Measurements from ENCODE around the gene COL15A1.
A peak's percentile ranks its signal among the peaks of the same experiment; 100 is the strongest.

Gene COL15A1

DNA sequence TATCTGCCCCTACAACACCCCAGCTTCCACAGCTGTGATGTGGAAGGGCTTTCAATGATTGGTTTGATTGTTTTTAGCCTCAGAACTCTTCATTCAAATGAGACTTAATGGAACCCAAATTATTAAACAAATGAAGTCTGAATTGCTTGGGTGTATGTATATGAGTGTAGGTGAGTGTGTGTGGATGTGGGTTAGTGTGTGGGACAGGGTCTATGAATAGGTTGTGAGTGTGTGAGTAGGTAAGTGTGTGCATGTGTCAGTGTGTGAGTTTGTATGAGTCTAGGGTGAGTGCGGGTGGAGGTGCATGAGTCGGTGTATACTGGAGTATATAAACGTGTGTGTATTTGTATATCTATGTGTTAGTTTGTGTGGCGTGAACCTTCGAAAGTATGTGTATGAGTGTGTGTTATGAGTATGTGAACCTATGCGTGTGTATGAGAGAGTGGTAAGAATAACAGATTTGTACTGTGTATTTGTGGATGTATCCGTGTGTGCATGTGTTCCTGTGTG, 26.9 kb downstream of the COL15A1 start:
- Histone ChIP-seq H3K4me3 (ENCODE audit: low read length) (no peak overlapping the region), H3K9ac (ENCODE audit: low read length) (no peak overlapping the region), H3K4me1 (ENCODE audit: control insufficient read depth, insufficient read depth, low read length) (peaks cover 69% of the 10 kb centered on the region), H3K27me3 (ENCODE audit: control insufficient read depth, insufficient read depth, low read length) (peaks cover 5% of the 10 kb centered on the region), H3K27ac (ENCODE audit: low read depth, low read length) (peak overlapping the region; percentile 85), H3K36me3 (ENCODE audit: control insufficient read depth, insufficient read depth, low read length) (no peaks in the 10 kb centered on the region)

DNA sequence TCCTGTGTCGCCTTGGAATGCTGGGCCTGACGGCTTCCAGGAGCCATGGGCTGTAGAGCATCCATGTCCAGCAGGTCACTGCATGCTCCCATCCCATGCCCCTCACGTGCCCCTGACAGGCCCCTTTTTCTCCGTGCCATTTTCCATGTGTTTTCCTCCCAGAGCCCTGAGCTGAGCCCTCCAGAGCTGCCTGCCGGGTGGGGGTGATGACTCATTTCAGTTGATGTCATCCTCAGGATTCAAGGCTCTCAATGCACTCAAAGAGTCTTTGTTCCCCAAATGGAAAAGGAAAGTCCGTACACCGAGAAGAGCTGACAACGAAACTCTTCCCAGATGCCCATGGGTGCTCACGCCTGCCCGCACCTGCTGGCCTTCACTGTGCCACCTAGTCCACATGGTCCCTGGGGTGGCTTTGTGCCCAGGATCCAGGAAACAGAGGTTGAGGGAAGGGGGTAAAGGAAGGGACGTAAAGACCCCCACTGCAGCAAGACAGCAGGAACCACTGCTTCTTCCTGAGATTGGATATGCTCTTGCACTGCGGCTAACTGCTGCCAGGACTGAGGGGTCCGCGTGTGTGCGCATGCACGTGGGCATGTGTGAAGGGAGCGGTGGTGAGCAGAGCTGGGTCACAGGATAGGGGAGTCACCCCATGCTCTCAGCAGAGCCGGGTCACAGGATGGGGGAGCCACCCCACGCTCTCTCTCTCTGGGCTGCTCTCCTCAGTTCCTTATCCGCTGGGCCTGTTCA, 27.6 kb downstream of the COL15A1 start:
- Histone ChIP-seq H3K9ac (ENCODE audit: low read length) (no peak overlapping the region), H3K4me3 (ENCODE audit: low read length) (no peak overlapping the region), H3K27ac (ENCODE audit: low read depth, low read length) (peak overlapping the region; percentile 85), H3K4me1 (ENCODE audit: control insufficient read depth, insufficient read depth, low read length) (peaks cover 70% of the 10 kb centered on the region), H3K27me3 (ENCODE audit: control insufficient read depth, insufficient read depth, low read length) (peaks cover 5% of the 10 kb centered on the region), H3K36me3 (ENCODE audit: control insufficient read depth, insufficient read depth, low read length) (no peaks in the 10 kb centered on the region)

DNA sequence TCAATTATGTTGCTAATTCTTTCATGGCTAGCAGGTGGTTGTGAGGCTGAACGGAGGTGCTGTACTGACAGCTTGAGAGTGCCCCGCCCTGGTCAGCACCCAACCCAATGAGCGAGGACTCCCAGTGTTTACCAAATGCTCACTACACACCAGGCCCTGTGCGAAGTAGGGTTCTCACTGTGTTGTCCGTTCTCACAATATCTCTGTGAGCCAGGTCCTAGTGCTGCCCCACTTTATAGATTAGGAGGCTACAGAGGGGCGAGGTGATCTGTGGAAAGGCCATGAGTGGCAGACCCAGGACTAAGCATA, 28.2 kb downstream of the COL15A1 start:
- H3K36me3 ChIP-seq (ENCODE audit: control insufficient read depth, insufficient read depth, low read length), result no peaks in the 10 kb centered on the region
- H3K27ac ChIP-seq (ENCODE audit: low read depth, low read length), result peak overlapping the region; percentile 85
- no peak overlapping the region for H3K9ac ChIP-seq (ENCODE audit: low read length)
- peaks cover 71% of the 10 kb centered on the region for H3K4me1 ChIP-seq (ENCODE audit: control insufficient read depth, insufficient read depth, low read length)
- peaks cover 5% of the 10 kb centered on the region for H3K27me3 ChIP-seq (ENCODE audit: control insufficient read depth, insufficient read depth, low read length)
- H3K4me3 ChIP-seq (ENCODE audit: low read length), result no peak overlapping the region

DNA sequence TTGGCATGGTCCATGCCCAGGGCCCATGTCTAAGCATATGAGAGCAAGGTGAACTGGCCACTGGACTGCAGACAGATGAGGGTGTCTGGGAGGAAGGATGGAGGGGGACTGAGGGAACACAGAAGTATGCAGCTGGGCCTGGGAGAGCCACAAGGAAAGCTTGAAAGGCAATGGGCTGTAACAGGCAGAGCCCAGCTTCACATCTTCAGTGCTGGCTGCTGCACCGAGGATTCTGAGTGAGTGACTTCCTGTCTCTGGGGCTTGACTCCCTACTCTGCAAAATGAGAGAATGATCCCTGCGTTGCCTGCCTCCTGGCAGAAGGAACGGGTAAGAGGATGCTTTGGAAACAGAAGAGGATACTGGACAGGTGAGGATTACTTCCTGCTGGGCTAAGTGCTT, 29.0 kb downstream of the COL15A1 start:
- peaks cover 5% of the 10 kb centered on the region for H3K27me3 ChIP-seq (ENCODE audit: control insufficient read depth, insufficient read depth, low read length)
- no peaks in the 10 kb centered on the region for H3K36me3 ChIP-seq (ENCODE audit: control insufficient read depth, insufficient read depth, low read length)
- no peak overlapping the region for H3K4me3 ChIP-seq (ENCODE audit: low read length)
- no peak overlapping the region for H3K9ac ChIP-seq (ENCODE audit: low read length)
- H3K4me1 ChIP-seq (ENCODE audit: control insufficient read depth, insufficient read depth, low read length), result peaks cover 70% of the 10 kb centered on the region
- peak overlapping the region; percentile 75 for H3K27ac ChIP-seq (ENCODE audit: low read depth, low read length)

DNA sequence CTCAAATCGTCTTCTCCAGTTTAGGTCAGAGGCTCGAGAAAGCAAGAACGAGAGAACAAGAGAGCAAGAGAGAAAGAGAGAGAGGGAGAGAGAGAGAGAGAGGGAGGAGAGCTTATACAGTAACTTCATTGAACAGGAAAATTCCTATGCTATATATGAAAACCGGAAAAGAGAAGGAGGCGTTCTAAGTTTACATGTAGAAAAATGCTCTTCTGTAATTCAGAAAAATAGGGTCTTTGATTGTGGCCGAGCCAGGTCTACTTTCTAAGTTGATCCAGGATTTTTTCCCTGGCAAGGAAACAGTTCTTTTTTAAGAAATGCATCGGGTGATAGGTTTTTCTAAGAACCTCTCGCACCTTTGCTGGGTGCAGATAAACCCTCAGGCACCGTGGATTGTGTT, 29.5 kb downstream of the COL15A1 start:
- H3K27ac ChIP-seq (ENCODE audit: low read depth, low read length), result peak overlapping the region; percentile 75
- no peak overlapping the region for H3K4me3 ChIP-seq (ENCODE audit: low read length)
- H3K4me1 ChIP-seq (ENCODE audit: control insufficient read depth, insufficient read depth, low read length), result peaks cover 74% of the 10 kb centered on the region
- no peaks in the 10 kb centered on the region for H3K36me3 ChIP-seq (ENCODE audit: control insufficient read depth, insufficient read depth, low read length)
- H3K27me3 ChIP-seq (ENCODE audit: control insufficient read depth, insufficient read depth, low read length), result peaks cover 5% of the 10 kb centered on the region
- no peak overlapping the region for H3K9ac ChIP-seq (ENCODE audit: low read length)

DNA sequence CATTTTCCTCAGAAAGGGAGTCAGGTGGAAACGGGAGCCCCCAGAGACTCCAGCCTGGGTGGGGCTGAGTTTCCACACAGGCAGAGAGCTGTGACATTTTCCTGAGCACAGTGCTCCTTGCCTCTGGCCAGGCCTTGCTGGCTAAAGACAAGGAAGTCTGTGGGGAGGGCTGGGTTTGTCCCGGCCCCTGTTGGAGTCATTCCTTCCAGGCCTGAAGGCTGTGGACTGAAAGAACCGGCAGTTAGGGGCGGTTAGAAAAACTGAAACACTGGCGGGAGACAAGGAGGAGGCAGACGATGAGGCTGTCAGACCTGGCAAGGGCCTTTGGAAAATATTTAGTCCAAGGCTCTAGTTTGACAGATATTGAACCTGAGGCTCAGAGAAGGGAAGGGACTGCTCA, 29.9 kb downstream of the COL15A1 start:
- Histone ChIP-seq H3K36me3 (ENCODE audit: control insufficient read depth, insufficient read depth, low read length) (no peaks in the 10 kb centered on the region), H3K9ac (ENCODE audit: low read length) (no peak overlapping the region), H3K27ac (ENCODE audit: low read depth, low read length) (peak overlapping the region; percentile 75), H3K4me1 (ENCODE audit: control insufficient read depth, insufficient read depth, low read length) (peaks cover 76% of the 10 kb centered on the region), H3K27me3 (ENCODE audit: control insufficient read depth, insufficient read depth, low read length) (peaks cover 5% of the 10 kb centered on the region), H3K4me3 (ENCODE audit: low read length) (no peak overlapping the region)

DNA sequence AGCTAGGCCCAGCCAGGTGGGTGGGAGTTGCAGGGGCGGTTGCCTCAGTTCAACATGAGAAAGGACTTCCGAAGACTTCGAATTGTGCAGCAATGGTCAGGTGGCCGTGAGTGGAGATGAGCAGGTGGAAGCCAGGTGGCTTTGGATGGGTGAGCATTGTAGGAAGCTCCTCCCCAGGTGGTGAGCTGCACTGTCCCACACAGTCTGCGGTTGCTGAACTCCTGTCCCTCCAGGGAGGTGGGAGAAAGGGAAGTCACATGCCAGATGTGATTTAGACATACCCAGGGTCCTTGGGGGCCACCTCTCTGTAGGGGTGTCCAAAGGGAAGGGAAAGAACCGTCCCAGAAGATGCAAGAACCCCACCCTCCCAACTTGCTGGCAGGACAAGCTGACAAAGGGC, 30.4 kb downstream of the COL15A1 start:
- peak overlapping the region; percentile 22 for H3K9ac ChIP-seq (ENCODE audit: low read length)
- no peak overlapping the region for H3K4me3 ChIP-seq (ENCODE audit: low read length)
- no peaks in the 10 kb centered on the region for H3K36me3 ChIP-seq (ENCODE audit: control insufficient read depth, insufficient read depth, low read length)
- peaks cover 5% of the 10 kb centered on the region for H3K27me3 ChIP-seq (ENCODE audit: control insufficient read depth, insufficient read depth, low read length)
- peak overlapping the region; percentile 75 for H3K27ac ChIP-seq (ENCODE audit: low read depth, low read length)
- peaks cover 72% of the 10 kb centered on the region for H3K4me1 ChIP-seq (ENCODE audit: control insufficient read depth, insufficient read depth, low read length)

DNA sequence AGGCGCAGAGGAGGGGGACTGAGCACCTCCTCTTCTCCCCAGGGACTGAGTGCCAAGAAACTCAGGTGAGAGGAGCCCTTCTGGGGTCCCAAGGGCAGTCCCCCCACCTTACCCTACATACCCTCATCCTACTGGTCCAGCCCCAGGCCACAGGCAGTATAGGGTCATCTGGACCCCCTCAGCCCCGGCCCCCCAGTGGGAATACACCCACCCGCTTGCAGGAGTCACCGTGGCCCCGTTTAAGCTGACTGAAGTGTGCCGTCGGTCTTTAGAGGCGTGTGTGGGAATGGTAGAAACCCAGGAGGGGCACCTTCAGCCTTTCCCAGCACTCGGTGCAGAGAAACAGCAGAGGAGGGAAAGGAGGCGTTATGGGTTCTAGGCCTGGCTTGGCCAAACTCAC, 30.8 kb downstream of the COL15A1 start:
- Histone ChIP-seq H3K27me3 (ENCODE audit: control insufficient read depth, insufficient read depth, low read length) (peaks cover 5% of the 10 kb centered on the region), H3K36me3 (ENCODE audit: control insufficient read depth, insufficient read depth, low read length) (no peaks in the 10 kb centered on the region), H3K27ac (ENCODE audit: low read depth, low read length) (peak overlapping the region; percentile 75), H3K9ac (ENCODE audit: low read length) (no peak overlapping the region), H3K4me3 (ENCODE audit: low read length) (peak overlapping the region; percentile 61), H3K4me1 (ENCODE audit: control insufficient read depth, insufficient read depth, low read length) (peaks cover 69% of the 10 kb centered on the region)

DNA sequence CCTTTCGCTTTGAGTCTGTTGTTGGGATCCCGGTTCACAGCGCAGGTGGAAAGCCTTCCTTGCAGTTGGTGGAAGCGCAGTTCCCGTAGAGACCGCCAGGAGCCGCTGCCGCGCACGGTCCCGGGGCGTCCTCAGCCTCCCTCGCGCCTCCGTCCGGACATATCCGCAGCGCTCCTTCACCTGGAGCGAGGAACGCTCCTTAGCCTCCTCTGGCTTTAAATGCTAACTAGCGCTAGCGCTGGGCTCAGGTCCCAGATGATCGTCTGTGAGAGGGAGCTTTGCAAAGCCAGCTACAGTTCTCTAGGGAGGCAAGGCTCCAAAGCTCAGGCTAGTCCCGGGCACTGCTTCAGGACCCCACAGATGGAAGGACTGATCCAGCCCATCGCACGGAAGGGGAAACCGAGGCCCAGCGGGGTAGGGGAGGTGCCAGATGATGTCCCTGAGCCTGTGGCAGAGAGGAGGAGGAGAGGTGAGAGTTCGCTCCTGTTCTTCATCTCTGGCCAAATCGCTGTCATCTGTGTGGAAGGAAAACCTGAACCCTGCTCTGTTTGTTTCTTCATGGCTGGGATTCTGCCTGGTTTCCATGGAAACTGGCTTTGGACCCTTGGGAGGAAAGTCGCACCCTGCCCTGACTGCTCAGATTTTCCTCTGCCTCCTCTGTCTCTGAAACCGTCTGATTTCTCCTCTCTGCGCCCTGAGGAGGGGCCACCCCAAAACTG, 31.4 kb downstream of the COL15A1 start:
- Histone ChIP-seq H3K9ac (ENCODE audit: low read length) (no peak overlapping the region), H3K36me3 (ENCODE audit: control insufficient read depth, insufficient read depth, low read length) (no peaks in the 10 kb centered on the region), H3K27me3 (ENCODE audit: control insufficient read depth, insufficient read depth, low read length) (peaks cover 5% of the 10 kb centered on the region), H3K27ac (ENCODE audit: low read depth, low read length) (peak overlapping the region; percentile 75), H3K4me3 (ENCODE audit: low read length) (peak overlapping the region; percentile 61), H3K4me1 (ENCODE audit: control insufficient read depth, insufficient read depth, low read length) (peaks cover 67% of the 10 kb centered on the region)

DNA sequence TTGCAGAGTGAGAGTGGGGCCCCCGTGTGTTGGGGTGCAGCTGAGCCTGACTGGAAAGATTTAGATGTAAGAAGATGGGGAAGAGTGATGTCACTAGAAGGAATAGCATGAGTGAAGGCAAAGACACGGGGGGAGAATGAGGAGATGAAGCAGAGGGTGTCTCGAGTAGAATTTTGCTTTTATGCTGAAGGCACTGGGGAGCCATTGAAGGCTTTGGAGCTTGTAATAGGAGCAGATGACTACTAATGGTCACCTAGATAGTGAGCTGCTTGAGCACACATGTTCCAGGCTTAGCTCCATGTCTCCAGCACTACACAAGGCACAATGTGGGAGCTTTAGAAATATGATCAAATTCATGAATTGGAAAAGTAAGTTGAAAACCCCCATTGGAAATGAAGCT, 32.1 kb downstream of the COL15A1 start:
- no peak overlapping the region for H3K9ac ChIP-seq (ENCODE audit: low read length)
- peak overlapping the region; percentile 75 for H3K27ac ChIP-seq (ENCODE audit: low read depth, low read length)
- H3K27me3 ChIP-seq (ENCODE audit: control insufficient read depth, insufficient read depth, low read length), result peaks cover 5% of the 10 kb centered on the region
- H3K36me3 ChIP-seq (ENCODE audit: control insufficient read depth, insufficient read depth, low read length), result no peaks in the 10 kb centered on the region
- no peak overlapping the region for H3K4me3 ChIP-seq (ENCODE audit: low read length)
- H3K4me1 ChIP-seq (ENCODE audit: control insufficient read depth, insufficient read depth, low read length), result peaks cover 61% of the 10 kb centered on the region

DNA sequence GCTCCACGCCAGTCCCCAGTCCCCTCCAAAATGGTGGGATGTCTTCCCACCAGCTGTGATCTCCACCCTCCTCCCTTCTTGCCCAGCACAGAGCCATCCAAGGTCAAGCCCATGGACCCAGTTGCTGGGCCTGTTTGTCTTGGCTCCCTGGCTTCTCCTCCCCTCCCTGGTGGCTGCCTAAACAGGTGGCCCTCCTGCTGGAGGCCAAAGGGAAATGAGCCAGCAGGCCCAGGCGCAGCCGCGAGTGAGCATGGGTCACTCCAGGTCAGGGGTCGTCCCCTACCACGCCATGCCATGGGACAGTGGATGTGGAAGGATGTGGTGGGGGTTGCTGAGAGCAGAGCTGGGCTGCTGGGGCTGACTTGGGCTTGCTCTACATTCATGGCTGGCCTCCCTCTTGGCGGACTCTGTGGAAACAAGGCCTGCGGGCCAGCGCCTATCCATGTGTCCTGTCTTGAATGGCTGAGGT, 33.6 kb downstream of the COL15A1 start:
- Histone ChIP-seq H3K36me3 (ENCODE audit: control insufficient read depth, insufficient read depth, low read length) (no peaks in the 10 kb centered on the region), H3K4me3 (ENCODE audit: low read length) (no peak overlapping the region), H3K9ac (ENCODE audit: low read length) (no peak overlapping the region), H3K4me1 (ENCODE audit: control insufficient read depth, insufficient read depth, low read length) (peaks cover 47% of the 10 kb centered on the region), H3K27ac (ENCODE audit: low read depth, low read length) (no peak overlapping the region), H3K27me3 (ENCODE audit: control insufficient read depth, insufficient read depth, low read length) (peaks cover 5% of the 10 kb centered on the region)

DNA sequence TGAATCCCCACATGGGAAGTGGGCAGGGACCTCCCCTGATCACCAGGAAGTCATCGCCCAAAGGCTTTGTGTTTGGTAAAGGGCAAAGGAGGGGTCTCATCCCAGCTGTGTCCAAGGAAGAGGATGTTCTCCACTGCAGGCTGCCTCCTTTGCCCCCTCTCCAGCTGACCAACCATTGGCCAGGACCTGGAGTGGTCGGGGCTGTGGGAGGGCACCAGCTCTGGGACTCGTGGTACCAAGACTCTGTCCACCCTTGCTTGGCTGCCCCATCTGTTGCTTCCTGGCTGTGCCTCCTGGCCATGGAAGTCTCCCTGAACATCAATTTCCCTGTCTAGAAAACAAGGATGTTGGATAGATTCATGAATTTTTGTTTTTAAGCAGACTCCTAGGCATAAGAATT, 34.1 kb downstream of the COL15A1 start:
- Histone ChIP-seq H3K4me3 (ENCODE audit: low read length) (no peak overlapping the region), H3K27ac (ENCODE audit: low read depth, low read length) (peak overlapping the region; percentile 50), H3K4me1 (ENCODE audit: control insufficient read depth, insufficient read depth, low read length) (peaks cover 43% of the 10 kb centered on the region)

More for the DNA sequence above, 34.1 kb downstream of the COL15A1 start:
- Histone ChIP-seq H3K9ac (ENCODE audit: low read length) (no peak overlapping the region), H3K36me3 (ENCODE audit: control insufficient read depth, insufficient read depth, low read length) (no peaks in the 10 kb centered on the region), H3K27me3 (ENCODE audit: control insufficient read depth, insufficient read depth, low read length) (peaks cover 5% of the 10 kb centered on the region)

Data from rectal smooth muscle tissue (tissue), 1 donor.